ENCODE data around the gene HOXB6.

Gene HOXB6

DNA sequence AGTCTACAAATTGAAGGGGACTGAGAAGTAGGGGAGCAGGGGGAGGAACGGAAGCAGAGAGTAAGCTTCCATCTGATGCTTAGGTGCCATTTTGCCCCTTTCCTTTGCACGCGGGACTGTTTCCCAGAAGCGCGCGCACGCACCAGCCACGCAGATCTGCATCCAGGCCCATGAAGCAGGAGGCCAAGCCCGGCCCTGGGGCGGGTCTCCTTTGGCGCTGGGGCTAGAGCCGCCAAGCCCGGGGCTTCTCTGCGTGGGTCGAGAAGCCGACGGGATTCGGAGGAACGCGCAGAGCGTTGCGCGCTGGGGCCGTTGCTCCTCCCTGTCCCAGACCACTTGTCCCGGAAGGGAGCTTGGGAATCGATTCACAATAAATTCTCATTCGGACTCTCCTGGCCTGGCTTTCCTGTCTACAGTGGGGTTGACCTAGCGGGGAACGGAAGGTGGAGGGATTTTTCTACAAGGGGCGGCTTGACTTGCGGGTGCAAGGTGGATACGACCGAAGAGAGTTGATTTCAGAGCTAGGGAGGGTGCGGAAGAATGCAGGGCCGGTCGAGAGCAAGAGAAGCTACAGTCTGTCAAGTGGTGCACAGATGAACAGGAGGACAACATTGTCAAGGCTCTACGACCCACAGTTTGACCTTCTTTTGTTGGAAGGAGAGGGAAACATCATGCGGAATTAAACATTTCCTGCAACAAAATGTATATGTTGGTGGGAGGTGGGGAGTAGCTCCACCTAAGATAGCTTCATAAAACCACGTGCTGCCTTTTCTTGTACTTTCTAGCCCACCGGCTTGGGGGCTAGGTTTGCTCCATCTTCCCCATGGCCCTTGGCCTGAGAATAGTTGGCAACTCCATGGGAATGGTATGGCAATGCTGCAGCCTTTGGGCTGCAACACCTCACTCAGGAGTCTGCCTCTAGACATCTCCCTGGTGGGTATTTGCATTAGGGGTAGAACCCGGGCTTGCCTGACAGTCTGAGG is 16.9 kb upstream of the HOXB6 start:
- DNase-seq = no peak

DNA sequence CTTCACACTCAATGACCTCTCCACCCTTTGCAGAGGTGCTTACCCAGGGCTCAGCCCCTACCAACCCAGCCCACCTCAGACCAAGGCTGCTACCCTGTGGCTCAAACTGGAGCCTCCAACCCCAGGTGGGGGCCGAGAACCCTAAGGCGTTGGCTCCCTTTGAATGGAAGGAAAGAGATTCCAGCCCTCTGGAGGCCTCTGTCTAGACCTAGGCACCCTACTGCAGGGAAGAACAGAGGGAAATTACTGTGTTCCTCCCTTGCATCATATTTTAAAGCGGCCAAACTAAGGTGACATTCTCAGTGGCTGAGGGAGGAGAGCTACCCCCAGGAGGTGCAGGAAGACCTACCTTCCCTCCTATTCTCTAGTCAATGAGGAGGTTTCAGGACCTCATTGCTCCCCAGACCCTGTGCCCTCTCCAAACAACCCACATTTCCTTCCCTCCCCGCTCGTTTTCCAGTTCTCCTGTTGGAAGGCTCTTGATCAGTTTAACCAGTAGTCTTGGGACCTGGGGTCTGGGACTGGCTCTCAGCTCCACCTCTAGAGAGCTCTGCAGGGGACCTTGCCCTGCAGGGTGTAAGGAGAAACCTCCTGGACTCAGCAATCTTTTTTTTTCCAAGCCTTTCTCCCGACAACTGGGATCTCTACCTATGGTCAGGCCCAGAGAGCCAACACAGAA is 15.8 kb upstream of the HOXB6 start:
- no peak for DNase-seq

DNA sequence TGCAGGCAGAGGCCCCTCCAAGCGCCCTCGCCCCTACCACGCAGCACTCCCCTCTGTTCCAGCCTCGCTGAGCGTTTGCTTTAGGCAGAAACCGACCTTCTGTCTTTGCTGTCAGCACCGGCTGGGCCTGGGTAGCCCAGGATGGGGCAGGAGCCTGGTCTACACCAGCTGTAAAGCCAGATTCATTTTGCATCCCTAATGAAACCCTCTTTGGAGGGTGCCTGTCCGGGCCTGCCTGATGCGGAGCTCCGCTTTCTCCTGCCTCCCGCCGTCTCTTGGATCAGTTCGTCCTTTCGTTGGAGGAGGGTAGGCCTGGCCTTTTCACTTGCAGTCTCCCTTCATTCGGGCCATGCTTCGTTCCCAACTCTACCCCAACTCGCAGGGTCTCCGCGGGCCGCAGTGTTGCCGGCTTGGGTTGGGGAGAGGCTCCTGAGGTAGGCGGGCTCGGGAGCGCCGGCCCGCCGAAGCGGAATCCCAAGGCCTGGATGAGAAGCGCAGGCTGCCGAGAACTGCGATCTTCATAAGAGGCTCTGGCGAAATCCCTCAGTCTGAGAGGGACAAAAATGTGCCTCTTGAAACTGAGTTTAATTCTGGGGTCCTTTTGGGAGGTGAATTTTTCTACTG is 15.2 kb upstream of the HOXB6 start:
- no peak for DNase-seq

DNA sequence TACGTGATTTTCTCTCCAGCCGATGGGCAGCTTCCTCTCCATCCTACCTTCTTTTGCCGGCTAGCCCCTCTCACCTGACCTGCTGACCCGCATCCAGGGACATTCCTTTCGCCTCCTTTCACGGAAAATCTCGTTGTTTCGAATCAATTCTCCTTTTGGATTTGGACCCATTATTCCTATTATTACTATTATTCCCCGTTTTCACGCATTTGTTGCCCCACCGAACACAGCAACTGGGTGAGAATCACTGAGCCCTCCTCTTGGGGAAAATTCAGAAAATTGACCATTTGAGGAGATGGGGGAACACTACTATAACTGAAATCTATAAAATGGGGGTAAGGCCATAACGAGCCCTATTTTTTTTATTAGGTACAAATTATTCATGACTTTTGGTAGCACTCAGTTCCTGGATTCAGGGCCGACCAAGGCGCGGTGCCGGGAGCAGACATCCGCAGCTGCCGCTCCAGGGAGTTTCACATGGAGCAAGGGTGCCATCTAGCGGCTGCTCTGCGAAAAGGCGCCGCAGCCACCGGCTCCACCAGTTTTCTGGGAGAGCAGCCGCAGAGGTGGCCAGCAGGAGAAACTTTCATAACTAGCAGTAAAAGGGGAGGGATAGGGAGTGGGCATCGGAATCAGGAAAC is 13.6 kb upstream of the HOXB6 start:
- peak; percentile 87 to 90 for DNase-seq

DNA sequence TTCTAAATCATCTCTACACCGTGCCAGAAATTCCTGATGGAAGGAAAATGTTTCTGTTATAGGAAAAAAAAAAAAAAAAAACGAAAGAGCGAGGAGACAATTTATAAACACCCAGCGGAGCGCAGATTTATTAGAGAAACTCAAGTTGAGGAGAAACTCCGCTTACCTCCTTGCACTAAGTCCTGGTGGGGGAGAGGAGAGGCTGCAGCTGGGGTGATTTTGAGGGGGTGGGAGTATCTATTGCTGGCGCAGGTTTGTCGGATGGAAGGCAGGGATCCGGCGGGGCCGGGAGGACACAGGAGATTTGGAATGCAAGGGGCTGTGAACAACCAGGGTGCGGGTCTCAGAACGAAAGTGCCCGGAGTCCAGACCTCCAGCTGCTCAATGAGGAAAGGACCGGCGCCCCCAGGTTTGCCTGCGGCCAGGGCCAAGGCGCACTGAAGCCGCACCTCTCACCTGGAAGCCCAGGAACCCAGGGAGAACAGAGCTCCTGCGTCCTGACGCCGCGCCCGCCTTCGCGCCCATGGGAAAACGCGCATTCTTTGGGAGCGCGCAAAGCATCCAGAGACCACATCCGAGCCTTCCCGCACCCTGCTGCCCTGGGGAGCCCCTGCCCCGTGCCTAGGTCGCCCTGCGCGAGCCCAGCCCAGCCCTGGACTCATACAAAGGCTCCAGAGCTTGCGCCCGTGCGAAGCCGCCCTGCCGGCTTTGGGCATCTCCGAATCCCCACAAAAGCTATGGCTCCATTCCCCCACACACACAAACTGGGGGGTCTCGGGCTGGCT is 12.9 kb upstream of the HOXB6 start:
- DNase-seq = no peak

DNA sequence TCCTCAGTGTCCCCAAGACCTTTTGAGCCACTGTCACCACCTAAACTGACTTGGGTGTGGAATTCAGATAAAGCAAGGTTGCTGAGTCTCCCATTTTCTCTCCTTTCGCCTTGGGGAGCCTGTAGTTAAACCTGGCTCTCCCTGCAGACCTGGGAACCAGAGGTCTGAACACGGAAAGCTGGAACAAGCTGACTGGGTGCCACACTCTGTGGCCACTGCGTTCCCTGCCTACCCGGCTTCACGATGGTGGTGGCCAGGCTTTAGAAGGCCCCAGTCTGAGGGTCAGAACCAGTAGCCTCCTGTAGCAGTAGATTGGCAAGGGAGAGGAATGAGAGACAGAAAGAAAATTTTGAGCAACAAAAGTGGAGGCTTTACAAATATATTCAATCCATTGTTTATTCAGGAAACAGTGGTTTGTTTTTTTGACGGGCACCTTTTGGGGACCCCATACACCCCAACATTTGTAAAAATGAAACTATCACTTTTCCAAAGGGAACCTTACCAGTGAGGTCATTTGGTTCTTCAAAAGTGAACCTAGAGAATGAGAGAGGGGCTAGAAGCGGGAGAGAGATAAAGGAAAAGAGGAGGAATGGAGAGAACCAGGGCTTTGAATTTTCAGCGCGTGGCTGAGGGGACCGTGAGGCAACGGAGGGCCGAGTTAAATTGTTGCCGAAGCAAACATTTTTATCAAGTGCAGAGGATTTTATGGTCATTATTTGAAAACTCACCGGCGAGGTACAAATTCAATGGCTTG is 12.1 kb upstream of the HOXB6 start:
- DNase-seq = no peak

DNA sequence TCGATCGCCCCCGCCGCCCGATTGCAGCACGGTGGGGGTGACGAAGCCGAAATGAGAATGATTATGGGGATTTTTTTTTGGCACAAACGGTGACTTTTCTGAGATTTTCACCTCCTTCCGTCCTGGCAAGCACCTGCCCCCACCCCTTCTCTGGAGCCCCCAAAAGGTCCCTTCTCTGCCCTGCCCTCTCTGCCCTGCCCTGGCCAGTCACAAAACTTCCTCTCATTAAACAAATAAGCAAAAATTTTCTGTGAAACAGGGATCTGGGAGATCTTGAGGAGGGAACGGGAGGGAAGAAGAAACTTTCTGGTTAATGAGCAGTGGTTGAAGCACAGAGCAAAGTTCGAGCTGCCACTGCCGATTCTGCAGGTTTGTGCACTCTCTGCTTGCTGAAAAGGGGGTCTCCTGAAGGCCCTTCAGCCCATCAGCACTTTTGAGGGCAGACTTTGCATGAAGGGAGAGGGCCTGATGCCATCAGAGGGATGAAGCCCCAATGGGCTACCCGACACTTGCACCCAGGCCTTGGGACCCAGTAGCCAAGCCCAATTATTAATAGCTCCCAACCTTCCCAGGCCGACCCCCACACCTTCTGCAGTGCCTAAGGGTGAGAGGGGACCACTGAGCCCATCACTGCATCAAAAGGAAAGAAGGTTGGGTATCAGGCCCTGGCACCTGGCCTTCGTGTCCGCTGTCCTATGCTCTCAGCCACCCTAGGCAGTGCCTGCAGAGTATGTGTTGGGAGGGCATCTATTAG is 11.4 kb upstream of the HOXB6 start:
- DNase-seq = no peak

DNA sequence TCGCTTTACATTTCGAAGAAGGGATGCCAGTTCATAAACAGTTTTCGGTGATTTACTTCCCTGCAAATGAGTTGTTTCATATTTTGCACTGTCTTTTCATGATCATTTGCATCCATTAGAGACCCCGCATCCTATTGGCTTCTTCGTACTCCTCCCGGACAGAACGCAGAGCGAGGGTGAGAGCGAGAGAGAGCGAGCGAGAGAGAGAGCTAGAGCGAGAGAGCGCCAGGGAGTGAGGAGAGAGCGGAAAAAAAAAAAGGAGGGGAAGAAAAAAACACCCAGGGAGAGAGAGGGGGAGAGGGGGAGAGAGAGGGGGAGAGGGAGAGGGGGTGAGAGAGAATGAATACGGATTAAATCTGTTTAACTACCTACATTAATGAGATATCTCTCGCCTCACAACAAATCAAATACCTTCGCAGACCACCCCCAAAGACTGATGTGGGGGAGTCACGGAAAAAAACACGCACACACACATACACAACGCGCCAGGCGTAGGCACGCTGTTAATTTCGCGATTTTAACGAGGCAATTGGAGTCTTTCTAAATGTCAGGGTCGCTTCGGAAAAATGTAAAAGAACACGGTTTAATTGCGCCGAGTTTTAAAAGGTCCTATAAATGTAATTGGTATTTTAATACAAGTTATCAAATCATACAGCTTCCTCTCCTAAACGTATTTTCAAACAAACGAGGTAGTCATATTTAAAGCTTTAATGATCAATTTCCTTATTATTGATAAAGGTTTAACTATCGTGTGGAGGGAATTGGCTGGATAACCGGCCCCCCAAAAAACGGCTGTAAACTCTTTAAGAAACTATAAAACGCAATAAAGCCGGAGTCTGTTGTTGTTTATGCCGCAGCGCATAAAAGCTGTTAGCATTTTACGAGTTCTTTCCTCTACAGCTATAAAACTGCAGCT is 10.5 kb upstream of the HOXB6 start, which contains the start of gene HOXB8:
TSS of gene HOXB8 (minus strand) at position 246 of the 916 bp plus-strand sequence. CDS start 588 bp downstream, outside the sequence.
- DNase-seq = no peak

DNA sequence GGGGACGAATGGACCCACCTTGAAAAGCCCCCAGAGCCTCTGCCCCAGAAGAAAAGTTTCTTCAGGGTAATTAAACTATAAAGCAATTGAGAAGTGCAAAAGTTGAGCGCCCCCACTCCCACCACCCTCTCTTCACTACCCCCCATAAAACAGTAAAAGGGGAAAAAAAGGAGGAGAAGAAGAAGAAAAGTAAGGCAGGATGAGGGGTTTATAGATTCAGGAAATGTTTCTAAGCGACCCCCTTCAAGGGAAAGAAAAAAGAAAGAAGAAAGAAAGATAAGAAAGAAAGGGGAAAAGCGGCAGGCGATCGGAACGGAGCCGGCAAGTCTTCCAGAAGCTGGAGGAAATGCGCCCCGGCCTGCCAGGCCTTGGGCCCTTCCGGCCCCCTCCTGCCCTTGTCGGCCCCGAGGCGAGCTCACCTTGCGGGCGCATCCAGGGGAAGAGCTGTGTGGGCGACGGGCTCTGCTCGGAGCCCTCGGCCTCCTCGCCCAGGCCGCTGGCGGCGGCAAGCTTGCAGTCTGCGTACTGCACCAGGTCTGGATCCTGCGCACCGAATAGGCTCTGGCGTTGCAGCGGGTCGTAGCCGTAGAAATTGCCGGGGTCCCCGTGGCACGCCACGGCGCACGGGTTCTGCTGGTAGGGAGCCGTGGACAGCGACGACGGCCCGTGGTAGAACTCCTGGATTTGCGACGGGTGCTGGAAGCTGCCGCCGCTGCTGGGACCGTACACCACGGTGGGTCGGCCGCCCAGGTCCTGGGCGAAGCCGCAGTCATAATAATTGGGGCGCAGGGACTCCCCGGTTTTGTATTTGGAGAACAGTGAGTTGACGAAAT is 9.3 kb upstream of the HOXB6 start:
- DNase-seq = no peak

DNA sequence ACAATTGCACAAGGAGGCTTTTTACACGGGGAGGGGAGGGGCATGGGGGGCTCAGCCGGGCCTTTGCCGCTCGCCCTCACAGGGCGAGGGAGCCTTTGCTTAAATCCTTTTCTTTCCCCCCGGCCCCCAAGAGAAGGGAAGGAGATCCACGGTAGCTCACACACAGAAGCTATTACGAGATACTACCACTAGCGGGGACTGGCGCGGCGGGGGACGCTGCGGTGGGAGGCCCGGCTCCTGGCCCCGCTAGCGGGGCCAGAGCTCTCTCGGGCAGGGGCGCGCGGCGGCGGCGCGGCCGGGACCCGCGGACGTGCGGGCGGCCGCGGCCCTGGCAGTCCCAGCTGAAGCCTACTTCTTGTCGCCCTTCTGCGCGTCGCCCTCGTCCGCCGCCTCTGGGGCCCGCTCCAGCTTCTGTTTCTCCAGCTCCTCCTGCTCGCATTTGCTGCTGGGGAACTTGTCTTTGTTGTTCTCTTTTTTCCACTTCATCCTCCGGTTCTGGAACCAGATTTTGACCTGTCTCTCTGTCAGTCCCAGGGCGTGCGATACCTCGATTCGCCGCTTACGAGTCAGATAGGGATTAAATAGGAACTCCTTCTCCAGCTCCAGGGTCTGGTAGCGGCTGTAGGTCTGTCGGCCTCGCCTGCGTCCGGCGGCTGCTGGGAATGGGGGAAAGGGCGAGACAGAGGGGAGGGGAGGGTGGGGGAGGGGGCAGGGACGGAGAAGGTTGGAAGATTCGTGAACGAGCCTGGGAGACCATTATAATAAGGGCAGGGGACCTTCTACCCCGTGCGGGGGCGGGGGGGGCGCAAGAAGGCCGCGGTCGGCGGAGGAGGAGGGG is 8.3 kb upstream of the HOXB6 start:
- DNase-seq = no peak

DNA sequence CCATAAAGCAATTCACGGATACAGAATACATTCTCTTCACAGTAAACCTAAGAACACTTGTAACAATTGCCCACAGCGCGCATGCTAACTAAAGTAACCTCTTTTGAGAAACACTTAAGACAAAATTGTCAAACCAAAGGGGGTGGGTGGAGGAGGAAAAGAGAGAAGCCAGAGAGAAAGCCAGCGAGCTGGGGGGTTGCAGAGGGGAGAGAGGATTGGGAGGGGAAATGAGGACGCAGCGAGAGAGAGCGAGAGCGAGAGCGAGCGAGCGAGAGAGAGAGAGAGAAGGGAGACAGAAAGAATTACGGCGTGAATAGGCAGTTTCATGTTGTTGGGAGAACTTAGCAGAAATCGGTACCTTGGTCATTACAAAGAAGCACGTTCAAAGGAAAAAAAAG is 7.7 kb upstream of the HOXB6 start:
- DNase-seq = no peak

DNA sequence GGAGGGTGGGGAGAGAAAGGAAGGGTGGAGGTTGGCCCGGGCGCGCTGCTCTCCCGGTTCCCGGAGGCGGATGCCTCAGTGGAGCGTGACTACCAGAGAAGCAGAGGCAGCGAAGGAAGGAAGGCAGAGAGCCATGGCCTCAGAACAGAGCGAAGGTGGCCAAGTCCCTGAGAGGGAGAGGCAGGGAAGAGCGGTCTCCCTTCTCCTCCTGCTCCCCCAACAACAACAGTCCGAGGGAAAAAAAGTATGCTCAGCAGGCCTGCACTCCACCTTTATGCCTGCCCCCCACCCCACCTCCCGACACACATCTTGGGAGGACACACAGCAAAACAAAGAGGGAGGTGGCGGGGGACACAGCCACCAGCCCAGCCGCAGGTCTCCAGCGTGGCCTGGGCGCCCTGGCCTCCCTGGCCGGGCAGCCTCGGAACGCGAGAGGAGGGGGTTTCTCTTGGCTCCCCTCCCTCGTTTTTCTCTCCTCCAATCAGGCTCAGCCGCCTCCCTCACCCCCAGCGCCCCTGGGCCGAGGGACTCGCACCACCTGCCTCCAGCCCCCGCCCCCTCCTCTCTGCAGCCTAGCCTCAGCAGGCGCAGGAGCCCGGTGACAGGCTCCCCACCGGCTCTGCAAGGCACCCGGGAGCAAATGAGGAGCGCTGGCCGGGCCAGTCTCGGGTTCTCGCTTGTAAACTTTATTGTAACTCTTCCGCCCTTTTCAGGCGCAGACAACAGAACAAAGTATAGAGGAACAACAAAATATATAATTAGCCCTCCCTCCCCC is 7.1 kb upstream of the HOXB6 start:
- DNase-seq = no peak

DNA sequence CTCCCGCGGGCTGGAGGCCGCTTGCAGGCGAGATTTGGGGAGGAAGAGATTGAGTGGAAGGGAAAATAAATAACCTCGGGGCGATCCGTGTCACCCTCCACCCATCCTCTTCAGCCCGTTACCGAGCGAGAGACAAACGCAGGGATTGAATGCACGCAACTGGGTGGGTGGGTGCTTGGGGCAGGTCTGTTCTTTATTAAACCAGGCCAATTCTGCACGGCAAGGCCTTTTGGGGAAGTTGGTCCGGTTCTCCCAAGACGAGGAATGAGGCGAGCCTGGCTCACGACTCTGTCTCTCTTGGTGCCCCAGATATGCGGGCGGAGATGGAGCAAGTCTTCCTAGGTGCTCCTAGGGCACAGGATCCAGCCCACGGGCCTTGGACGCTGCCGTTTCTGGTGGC is 6.4 kb upstream of the HOXB6 start:
- no peak for DNase-seq

DNA sequence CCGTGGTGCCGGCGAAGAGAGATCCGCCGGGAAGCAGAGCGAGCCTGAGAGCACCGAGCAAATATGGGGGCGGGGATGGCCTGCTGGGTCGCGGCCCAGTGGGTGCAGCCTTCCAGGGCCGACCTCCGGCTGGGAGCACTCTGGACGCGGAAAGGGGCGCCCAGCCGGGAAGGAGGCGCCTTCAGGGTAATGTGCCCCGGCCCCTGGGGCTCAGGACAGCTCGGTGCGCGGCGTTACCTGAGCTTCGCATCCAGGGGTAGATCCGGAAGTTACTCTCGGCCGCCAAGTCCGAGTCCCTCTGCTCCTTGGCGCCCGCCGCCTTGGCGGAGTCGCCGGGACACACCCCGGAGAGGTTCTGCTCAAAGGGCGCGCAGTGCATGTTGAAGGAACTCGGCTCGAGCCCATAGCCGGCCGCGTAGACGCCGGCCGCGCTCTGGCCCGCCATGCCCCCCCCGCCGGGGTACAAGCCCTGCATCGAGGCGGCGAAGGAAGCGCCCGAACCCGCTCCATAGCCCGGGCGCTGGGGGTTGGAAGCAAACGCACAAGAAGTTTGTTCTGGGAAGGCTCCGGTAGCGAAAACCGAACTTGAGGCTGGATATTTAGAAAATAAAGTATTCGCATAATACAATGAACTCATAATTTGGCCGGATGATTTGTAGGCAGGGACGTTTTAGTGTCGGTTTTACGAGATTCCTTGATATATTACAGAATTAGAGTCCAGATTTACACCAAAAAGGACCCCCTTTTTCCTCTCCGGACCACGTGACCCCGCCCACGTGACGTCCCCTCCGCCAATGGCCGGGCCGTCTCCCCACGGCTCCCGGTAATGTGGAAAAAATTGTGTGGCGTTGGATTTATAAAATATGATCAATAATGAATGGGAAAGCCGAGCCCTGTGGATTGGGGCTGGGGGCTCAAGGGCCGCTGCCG is 5.8 kb upstream of the HOXB6 start, which contains the start of gene HOXB7:
TSS of gene HOXB7 (minus strand) at position 736 of the 930 bp plus-strand sequence. CDS start at position 637, 99 bp downstream.
- DNase-seq = no peak

DNA sequence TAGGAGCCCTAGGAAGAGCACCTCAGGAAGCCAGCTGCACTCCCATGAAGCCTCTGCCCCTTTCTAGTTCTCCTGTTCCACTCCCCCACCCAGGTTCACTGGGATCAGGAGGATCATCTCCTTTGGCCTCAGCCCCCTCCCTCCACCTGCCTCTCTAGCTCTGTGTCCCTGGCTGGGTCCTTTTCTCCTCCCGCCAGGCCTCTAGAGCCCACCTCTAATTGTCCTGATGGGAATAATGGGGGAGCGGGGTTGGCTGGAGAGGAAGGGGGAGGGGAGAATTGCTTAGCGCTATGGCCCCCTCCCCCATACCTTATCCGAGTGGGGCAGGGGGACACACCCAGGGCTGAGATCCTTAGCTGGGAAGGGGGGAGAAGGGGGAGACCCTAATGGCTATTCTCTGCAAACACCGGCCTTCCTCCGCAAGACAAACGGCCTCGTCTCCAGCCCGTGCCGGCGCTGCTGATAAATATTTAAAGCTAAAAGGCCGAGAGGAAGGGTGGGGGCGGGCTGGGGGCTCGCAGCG is 5.0 kb upstream of the HOXB6 start:
- no peak for DNase-seq
